HG02970 (cell line): ENCODE results near the gene NXNL2.

ENCODE experiments used
- ATAC-seq: cut with Tn5 transposase; IDR thresholded peaks from one replicate; pipeline ENCODE4 v1.9.1; 2021; ENCODE audit warnings: mild to moderate bottlenecking, moderate library complexity, moderate number of reproducible peaks; ENCODE audit not compliant: unreplicated experiment, low FRiP score

NXNL2 gene

DNA sequence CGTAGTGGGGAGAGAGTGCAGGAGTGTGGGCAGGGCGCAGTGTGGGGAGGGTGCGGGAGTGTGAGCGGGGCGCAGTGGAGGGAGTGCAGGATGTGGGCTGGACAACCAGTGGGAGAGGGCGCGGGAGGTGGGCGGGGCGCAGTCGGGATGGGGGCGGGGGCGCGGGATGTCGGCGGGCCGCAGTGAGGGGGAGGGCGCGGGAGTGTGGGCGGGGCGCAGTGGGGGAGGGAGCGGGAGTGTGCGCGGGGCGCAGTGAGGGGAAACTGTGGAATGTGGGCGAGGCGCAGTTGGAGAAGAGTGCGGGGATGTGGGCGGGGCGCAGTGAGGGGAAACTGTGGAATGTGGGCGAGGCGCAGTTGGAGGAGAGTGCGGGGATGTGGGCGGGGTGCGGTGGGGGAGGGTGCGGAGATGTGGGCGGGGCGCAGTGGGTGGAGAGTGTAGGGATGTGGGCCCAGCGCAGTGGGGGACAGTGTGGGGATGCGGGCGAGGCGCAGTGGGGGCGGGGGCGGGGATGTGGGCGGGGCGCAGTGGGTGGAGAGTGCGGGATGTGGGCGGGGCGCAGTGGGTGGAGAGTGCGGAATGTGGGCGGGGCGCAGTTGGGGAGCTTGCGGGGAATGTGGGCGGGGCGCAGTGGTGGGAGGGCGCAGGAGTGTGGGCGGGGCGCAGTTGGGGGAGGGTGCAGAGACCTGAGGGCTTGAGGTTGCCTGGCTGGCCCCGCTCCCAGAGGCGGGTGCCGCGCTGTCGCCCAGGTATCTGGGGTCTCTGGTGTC is at the start of gene NXNL2:
TSS of gene NXNL2 (plus strand) at position 723 of the 770 bp plus-strand sequence. CDS start 257 bp downstream, outside the sequence.
- ATAC-seq = no peak

DNA sequence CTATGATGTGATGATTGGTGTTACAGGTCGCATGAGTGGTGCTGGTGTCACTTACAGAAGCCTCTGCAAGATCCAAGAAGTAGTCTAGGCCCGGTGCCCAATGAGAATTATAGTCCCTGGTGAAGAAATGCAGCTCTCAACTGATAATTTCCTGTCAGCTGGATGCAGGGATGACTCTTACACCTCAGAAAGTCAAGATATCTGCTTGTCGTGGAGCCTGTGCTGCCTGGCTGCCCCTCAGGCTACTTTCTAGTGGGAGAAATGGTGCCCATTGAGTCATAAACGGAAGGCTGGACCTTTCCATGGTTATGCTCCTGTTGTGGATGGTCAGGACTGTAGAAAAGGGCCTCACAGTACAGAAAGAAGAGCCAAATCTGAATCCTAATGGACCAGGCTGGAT is 46.8 kb upstream of the NXNL2 start:
- no peak for ATAC-seq

DNA sequence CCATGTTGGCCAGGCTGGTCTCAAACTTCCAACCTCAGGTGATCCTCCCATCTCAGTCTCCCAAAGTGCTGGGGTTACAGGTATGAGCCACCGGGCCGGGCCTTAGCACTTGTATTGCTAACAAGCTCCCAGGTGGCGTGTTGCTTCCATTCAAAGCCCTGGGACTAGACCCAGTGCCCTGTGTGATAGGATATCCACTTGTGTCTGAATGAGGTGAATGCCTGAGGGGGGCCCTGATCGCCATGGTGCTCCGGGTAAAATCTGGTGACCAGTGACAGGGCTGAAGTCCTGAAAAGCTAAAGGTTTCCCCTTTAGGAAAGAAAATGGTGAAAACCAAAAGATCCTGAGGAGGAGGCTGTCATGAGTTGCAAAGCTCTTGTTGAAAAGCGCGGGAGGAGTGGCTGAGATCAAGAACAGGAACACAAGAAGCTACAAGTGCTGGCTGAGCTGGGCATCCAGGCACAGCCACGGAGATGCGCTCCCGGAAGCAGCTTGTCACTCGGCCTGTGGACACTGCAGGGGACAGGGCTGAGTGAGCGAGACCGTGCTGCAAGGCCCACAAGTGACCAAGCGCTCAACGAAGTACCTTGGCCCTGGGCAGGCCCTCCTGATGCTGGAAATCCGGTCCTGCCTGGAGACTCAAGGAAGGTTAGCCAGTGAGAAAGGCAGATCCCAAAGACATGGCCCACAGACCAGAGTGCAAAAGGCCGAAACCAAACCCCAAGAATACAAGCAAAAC is 39.8 kb upstream of the NXNL2 start:
- no peak for ATAC-seq

DNA sequence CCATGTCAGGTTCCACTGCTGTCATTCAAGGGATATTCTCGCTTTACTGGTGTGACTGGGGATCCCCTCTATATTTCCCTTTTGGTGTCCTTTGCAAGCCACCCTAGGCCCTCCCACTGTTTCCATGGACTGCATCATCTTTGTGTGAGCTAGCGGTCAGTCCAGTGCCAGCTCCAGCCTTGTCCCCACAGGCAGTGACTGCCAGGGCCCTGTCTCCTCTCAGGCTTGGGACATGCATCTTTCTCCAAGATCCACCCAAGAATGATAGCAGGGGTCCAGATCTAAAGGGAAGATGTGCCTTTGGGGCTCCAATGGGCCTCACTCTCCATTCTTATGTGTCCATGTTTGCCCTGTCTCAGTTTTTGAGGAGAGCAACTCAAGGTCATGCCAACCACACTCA is 37.8 kb upstream of the NXNL2 start:
- no peak for ATAC-seq

DNA sequence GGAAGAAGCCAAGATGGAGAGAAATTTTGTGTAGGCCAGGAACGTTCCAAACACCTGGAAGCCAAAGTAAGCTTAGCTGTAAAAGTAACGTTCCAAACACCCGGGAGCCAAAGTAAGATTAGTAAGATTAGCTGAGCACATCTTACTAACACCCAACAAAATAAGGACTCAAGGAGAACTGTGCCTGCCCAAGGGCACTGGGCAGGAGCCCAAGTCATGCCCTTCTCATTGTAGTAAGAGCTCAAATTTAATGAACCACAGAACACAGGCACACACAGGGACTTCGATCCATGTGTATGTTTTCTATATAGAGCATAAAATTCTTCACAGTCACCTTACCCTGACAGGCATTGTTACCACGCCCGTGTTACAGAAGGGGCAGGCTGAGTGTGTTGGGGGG is 36.1 kb upstream of the NXNL2 start:
- no peak for ATAC-seq

DNA sequence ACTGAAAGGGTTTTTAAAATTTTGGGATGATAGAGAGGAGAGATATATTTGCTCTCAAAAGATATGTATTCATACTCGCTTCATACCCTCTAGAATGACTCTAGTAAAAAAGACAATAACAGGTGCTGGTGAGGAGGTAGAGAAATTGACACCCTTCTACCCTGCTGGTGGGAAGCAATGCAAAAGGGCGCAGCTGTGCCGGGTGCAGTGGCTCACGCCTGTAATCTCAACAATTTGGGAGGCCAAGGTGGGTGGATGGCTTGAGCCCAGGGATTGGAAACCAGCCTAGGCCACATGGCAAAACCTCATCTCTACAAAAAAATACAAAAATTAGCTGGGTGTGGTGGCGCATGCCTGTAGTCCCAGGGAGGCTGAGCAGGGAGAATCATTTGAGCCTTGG is 33.9 kb upstream of the NXNL2 start:
- ATAC-seq = no peak

DNA sequence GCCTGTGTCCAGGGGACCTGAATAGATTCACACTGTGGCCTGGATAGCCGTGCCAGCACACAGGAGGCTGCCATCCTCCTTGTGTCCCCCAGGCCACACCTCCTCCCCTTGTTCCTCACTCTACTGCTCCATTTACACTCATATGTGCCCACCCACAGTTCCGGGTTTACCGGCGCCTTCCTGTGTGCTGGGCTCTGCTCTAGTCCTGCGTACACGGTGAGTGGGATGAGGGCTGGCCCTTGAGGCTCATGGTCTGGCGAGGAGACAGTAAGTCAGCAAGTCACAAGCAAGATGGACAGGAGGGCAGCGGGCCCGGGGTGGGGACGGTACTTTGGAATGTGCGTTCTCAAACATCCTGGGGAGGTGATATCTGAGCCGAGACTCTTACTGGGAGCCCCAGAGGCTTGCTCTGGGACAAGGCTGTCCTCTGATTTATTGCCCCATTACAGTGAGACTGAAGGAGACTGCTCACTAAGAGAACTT is 32.4 kb upstream of the NXNL2 start:
- ATAC-seq = no peak

DNA sequence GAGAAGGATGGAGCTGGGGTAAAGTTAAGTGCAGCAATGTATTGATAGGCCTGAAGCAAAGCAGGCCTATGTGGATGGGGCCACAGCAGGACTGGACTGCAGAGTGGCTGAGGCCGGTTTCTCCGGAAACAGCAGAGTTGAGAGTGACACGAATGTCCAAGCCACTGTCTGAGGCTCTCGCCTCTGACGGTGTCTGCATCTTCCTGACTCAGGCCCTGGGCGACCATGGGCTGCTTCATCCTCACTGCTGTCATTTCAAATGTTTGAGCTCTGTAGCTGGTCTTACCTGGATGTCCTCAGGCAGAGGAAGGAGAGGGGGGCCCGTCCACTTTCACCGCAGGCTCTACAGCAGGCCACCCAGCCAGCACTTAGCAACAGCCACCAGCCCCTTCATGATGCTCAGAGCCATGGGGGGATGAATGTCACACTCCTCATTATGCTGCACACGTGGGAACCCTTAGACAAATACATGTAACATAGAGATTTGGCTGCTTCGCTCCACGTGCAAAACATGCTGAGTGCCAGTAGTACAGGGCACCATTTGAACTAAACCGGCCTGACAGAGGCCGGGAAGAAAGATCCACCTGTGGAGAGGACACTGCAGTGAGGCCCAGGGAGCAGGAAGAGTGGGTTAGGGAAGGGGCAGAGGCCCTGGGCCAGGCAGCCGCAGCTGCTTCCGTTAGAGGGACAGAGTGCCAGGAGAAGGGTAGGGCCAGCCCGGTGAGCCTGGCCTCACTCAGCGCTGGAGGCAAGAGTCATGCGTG is 31.7 kb upstream of the NXNL2 start:
- ATAC-seq = no peak

DNA sequence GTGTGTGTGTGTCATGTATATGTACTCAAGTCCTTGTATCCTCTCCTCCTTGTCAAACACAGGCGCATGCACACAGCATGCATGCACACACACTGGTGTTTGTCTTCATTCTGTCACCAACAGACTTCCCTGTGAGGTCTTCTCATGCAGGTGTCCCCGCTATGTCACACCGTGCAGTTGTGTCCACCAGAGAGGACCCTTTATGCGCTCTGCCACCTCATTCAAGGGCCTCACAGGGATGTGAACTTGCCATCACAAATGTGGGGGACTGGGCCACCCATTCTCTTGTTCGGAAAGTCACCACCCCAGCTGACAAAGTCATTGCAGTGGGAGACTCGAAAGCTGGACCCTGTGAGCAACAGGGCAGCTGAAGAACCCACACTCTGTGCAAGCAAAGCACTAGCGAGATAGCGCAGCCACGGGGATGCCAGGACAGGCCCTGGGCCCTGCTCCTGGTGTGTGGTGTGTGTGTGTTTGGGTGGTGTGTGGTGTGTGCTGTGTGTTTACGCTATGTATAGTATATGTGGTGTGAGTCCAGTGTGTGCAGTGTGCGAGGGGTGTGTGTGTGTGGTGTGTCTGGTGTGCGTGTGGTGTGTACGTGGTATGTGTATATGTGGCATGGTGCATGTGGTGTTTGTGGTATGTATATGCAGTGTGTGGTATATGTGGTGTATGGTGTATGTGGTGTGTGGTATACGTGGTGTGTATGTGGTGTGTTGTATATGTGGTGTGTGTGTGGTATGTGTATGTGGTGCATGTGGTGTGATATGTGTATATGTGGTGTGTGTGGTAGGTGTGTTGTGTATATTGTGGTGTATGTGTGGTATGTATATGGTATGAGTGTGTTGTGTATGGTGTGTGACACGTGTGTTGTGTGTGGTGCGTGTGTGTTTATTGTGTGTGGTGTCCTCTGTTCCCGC is 30.9 kb upstream of the NXNL2 start:
- no peak for ATAC-seq

DNA sequence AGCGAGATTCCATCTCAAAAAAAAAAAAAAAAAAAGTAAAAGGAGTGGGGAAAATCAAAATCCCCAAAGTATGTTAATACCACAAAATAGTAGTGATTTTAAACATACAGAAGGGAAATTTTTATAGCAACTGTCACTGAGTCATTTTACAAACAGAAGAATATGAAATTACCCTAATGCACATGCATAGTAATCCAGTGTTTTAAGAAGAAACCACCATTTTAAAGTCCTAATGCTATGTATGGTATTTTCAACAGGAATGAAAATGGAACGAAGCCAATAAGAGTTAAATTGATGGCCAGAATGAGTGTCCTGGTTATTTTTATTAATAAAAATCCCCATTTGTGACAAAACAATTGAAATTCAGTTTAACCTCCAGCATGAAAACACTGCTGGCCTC is 26.7 kb upstream of the NXNL2 start:
- no peak for ATAC-seq

DNA sequence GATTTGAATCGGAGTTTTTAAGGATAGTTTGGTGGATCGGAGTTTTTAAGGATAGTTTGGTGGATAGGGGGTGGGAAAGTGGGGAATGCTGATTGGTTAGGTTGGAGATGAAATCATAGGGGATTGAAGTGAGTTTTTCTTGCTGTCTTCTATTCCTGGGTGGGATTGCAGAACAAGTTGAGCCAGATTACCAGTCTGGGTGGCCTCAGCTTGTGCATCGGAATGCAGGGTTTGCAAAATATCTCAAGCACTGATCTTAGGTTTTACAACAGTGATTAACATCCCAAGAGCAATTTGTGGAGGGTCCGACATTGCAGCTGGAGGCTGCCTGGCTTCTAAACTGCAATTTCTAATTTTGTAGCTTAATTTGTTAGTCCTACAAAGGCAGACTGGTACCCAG is 23.1 kb upstream of the NXNL2 start:
- no peak for ATAC-seq

DNA sequence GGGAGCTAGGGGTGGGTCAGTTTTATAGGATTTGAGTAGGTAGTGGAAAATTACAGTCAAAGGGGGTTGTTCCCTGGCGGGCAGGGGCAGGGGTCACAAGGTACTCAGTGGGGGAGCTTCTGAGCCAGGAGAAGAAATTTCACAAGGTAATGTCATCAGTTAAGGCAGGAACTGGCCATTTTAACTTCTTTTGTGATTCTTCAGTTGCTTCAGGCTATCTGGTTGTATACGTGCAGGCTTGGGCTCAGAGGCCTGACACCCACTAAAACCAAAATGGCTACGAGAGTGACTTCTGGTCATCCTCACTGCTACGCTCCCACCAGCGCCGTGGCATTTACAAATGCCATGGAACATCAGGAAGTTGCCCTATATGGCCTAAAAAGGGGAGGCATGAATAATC is 20.7 kb upstream of the NXNL2 start:
- ATAC-seq = no peak

DNA sequence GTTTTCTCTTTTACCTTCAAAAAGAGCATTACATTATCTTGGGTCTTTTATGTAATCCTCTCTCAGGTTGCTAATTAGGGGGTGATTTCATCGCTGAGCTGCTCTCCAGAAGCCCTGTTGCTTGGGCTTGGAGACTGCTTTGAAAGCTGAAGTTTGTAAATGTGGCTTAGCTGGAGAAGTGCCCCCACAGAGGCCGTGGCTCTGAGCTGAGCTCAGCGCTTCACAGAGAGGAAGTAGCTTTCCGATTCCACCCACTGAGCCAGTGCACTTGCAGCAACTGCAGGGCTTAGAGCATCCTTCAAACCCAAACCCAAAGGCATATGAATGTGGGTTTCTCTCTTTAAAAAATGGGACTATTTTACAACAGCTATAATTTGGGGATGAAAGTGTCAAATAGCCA is 13.7 kb upstream of the NXNL2 start:
- no peak for ATAC-seq

DNA sequence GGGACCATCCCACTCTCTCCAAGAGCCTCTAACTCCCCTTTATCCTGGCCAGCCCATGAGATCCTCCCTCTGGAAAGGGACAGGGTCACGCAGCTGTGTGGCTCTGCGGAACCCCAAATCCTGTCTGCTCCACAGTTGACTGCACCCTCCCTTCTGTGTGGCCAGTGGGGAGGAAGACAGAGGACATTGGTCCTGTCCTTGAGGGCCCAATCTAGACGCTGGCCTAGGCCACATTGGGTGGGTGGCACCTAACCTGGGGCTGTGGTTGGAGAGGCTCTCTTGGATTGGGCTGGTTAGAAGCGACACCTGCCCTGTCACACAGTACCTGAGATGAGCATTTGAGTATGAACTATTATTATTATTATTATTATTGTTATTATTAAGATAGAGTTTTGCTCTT is 12.6 kb upstream of the NXNL2 start:
- no peak for ATAC-seq

DNA sequence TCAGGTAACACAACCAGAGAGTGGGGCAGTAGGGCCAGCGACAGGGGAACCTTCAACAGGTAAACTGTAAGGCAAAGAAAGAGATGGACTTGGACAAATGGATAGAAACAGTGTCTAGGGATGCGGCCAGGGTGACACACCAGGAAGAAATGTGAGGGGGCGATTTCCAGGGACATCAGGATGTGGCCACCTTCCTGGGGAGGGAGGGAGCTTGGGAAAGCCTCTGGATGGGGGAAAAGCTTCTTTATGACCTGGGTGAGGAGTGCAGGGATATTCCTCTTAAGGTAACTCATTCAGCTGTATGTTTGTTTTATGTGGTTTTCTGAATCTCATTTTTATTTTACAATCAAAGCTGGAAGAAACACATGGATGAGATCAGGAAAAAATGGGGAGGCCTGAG is 11.9 kb upstream of the NXNL2 start:
- ATAC-seq = no peak

DNA sequence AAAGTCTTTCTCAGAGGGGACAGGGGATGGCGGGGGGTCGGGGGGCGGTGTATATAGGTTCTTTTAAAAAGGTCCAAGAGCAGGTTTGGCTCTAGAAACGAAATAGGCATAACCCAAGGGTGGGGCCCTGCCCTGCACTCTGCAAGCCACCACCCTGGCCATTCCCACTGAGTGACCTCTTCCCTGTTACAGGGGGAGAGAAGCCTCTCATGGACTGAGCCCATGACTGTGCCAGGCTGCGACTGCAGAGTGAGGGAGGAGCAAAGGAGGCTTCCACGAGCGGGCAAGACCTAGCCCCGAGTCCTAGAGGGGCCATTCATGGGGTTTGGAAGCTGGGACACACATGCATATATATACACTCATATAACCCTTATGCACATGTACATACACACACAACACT is 10.1 kb upstream of the NXNL2 start:
- no peak for ATAC-seq

DNA sequence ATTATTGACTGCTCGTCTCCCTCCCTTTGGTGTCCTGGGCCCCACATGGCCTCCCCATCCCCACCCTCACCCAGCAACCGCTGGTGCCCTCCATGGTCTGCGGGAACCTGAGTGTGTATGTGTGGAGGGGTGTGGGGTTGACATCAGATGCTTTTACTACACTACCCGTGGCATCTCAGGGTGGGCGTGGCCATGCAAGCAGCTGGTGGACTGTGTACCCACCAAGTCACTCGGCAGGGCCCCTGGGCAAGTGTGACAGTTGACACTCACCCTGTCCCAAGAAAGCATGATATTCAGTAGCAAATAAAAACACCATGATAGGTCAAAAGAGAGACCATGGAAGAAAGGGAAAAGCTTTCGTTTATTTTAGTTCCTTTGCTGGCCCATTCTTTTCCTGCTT is 7.4 kb upstream of the NXNL2 start:
- no peak for ATAC-seq

DNA sequence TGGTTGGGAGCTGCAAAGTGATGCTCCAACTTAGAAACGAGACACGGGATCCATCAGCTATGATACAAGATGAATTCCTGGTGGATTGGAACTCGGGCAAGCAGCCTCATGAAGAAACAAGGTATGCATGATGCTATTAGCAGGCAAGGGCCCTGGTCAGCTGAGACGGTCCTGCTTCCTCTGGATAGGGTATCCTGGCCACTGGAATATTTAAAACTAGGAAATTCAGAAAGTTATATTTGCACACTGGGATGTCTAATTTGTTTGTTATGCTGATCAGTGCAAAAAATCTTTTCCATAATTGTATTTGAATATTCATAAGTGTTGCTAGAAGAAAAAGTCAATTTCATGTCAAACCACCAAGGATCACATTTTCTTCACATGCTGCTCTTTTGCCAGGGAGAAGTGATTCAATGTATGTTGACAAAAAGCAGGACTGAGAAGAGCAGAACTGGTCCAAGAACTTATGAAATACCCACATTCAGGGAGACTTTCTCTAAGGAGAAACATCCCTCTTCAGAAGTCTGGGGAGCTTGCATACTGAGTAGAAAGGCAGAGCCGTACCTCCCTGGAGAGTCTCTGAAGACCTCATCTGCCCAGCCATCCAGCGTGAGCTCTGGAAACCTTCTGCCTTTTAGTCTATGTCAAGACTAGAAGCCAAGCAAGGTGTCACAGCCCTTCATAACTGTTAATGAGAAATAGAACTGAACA is 6.7 kb upstream of the NXNL2 start:
- no peak for ATAC-seq

DNA sequence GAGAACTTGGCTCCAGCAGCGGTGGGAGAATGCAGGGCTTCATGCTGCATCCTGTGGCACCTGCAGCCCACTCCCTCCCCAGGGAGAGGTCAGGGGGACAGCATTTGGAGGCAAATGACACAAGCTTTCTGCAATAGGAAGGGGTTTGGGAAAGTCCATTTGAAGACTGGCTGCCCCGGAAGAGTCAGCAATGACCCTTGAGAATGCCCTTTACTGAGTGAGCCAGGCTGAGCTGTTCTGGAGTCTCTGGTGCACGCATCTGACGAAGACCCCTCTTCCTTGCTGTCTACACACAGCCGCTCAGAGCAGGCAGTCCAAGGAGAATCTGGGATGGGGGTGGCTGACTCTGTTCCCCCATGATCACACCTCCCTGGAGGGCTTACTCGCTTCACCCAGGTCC is 5.5 kb upstream of the NXNL2 start:
- ATAC-seq = no peak

DNA sequence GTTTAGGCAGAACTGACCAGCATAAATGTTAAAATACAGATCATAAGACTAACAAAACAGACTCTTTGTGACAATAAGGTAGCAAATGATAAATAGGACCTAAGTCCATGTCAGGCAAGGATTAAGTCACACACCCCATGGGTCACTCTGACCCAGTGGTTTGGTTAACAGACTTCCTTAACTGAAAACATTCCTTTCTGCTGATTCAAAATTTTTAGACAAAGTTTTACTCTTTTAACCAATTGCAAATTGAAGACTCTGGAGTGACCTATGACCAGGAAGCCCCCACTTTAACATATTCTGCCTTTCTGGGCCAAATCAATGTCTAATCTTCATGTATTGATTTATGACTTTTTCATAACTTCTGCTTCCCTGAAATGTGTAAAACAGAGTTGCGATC is 4.9 kb upstream of the NXNL2 start:
- ATAC-seq = no peak
